BJ (cell line): ENCODE results near the gene DPP6. TPM values are rescaled to one million over a fixed set of nuclear protein-coding genes. Genes with fewer than 3 reads are reported as not detected.

Experiments used
- CTCF ChIA-PET: fragments of 350-600 bp; formaldehyde crosslinking; extraction: SDS; loops from one replicate; lab custom pipeline; 2021; ENCODE audit warnings: antibody characterized with exemption, inconsistent platforms; lab: Yijun Ruan, JAX
- POLR2A ChIA-PET: fragments of 300-600 bp; sonication (Branson Sonifier 250); formaldehyde crosslinking; extraction: SDS; loops from one replicate; lab custom pipeline; 2021; ENCODE audit warnings: antibody characterized with exemption; lab: Charles Lee
- DNase-seq: peaks from one replicate; pipeline ENCODE4 v3.0.0-alpha.2; 2011; ENCODE audit warnings: low read depth
- H3K27me3 ChIP-seq: 2 replicates; pipeline ENCODE4 v1.6.0; 2011; ENCODE audit warnings: low read length; ENCODE audit not compliant: control insufficient read depth, insufficient read depth
- H3K36me3 ChIP-seq: 2 replicates; pipeline ENCODE4 v1.5.1; 2011; ENCODE audit warnings: low read length; ENCODE audit not compliant: control insufficient read depth, insufficient read depth
- H3K4me3 ChIP-seq: 2 replicates; pipeline ENCODE4 v1.5.1; 2011; ENCODE audit warnings: low read depth, mild to moderate bottlenecking, control low read depth, low read length
- CTCF ChIP-seq: IDR thresholded peaks from 2 replicates; pipeline ENCODE4 v1.5.1; 2011; ENCODE audit warnings: low read depth, mild to moderate bottlenecking, control low read depth, inconsistent platforms, low read length, moderate library complexity; ENCODE audit not compliant: insufficient read depth
- polyA plus RNA-seq: library from polyadenylated mRNA; depleted of rRNA; stranded (reverse); fragments of >200 nt; gene quantifications from 2 replicates; pipeline ENCODE4 v1.2.3, GENCODE V29; 2011

The DPP6 gene
- polyA plus RNA-seq, 1 experiment = not detected

GRCh38 chr7:154789404-154789803 lies 737.2 kb downstream of the DPP6 start:
- no peaks in the 10 kb centered on the region for H3K27me3 ChIP-seq
- DNase-seq = no peak
- CTCF ChIA-PET = no interaction called here
- no peak for TF ChIP-seq CTCF
- no peaks in the 10 kb centered on the region for H3K36me3 ChIP-seq
- POLR2A ChIA-PET = no interaction called here
- no peak overlapping the region for H3K4me3 ChIP-seq

- H3K36me3 ChIP-seq = no peaks in the 10 kb centered on the region
Measured at GRCh38 chr7:154791611-154792010, 739.4 kb downstream of the DPP6 start.

GRCh38 chr7:154792436-154793055 lies 740.3 kb downstream of the DPP6 start:
- TF ChIP-seq CTCF = no peak
- CTCF ChIA-PET = no interaction called here

More at GRCh38 chr7:154791611-154792010, 739.4 kb downstream of the DPP6 start:
- TF ChIP-seq CTCF = no peak
- no peaks in the 10 kb centered on the region for H3K27me3 ChIP-seq
- DNase-seq = no peak
- POLR2A ChIA-PET = no interaction called here
- CTCF ChIA-PET = no interaction called here
- H3K4me3 ChIP-seq = no peak overlapping the region

GRCh38 chr7:154794147-154794780 lies 742.1 kb downstream of the DPP6 start:
- TF ChIP-seq CTCF = no peak
- POLR2A ChIA-PET = no interaction called here
- Histone ChIP-seq H3K36me3 (no peaks in the 10 kb centered on the region), H3K4me3 (no peak overlapping the region), H3K27me3 (no peaks in the 10 kb centered on the region)
- CTCF ChIA-PET = no interaction called here
- no peak for DNase-seq

More at GRCh38 chr7:154792436-154793055, 740.3 kb downstream of the DPP6 start:
- no peak overlapping the region for H3K4me3 ChIP-seq
- H3K27me3 ChIP-seq = no peaks in the 10 kb centered on the region
- POLR2A ChIA-PET = no interaction called here
- DNase-seq = no peak
- H3K36me3 ChIP-seq = no peaks in the 10 kb centered on the region

- Histone ChIP-seq H3K27me3 (no peaks in the 10 kb centered on the region), H3K36me3 (no peaks in the 10 kb centered on the region), H3K4me3 (no peak overlapping the region)
- no peak for TF ChIP-seq CTCF
- DNase-seq = no peak
- ChIA-PET POLR2A (no interaction called here), CTCF (no interaction called here)
Measured at GRCh38 chr7:154795014-154795413, 742.8 kb downstream of the DPP6 start.
